GM12892 (cell line): Measurements from ENCODE around the gene LAMA5.

Experiments
- DNase-seq: peaks from one replicate; pipeline ENCODE4 v3.0.0; 2011; ENCODE audit not compliant: insufficient read length
- FAIRE-seq: peaks from 2 replicates; lab custom pipeline; 2011; peaks lifted over from hg19 to GRCh38; lab: Jason Lieb, UNC
- POLR2A ChIP-seq: IDR thresholded peaks from 2 replicates; pipeline ENCODE4 v1.6.1; 2011; ENCODE audit warnings: low read depth, low read length, control low read depth
- POLR2AphosphoS5 ChIP-seq: IDR thresholded peaks from 2 replicates; pipeline ENCODE4 v1.6.1; 2011; ENCODE audit warnings: low read depth, low read length, control low read depth
- TAF1 ChIP-seq: IDR thresholded peaks from 2 replicates; pipeline ENCODE4 v1.6.1; 2011; ENCODE audit warnings: low read depth, mild to moderate bottlenecking, control low read depth, low read length, borderline replicate concordance

The LAMA5 gene

GRCh38 chr20:62402456-62403150 is 35.5 kb upstream of the LAMA5 start:
- FAIRE-seq (no peak), DNase-seq (no peak)
- no peak for TF ChIP-seq POLR2A

GRCh38 chr20:62401331-62401779 is 34.2 kb upstream of the LAMA5 start:
- no peak for DNase-seq
- no peak for TF ChIP-seq TAF1
- TF ChIP-seq POLR2AphosphoS5, result no peak
- TF ChIP-seq POLR2A, result no peak
- no peak for FAIRE-seq

- TF ChIP-seq TAF1 (no peak), POLR2A (no peak), POLR2AphosphoS5 (no peak)
- no peak for FAIRE-seq
- DNase-seq, result no peak
Measured at GRCh38 chr20:62400541-62400940, 33.4 kb upstream of the LAMA5 start.

GRCh38 chr20:62400021-62400420 is 32.9 kb upstream of the LAMA5 start:
- FAIRE-seq (no peak), DNase-seq (no peak)
- TF ChIP-seq POLR2A, result no peak
- no peak for TF ChIP-seq POLR2AphosphoS5
- TF ChIP-seq TAF1, result no peak

- FAIRE-seq (no peak), DNase-seq (no peak)
- no peak for TF ChIP-seq POLR2AphosphoS5
- no peak for TF ChIP-seq POLR2A
Measured at GRCh38 chr20:62398120-62398821, 31.2 kb upstream of the LAMA5 start.

- FAIRE-seq, result no peak
- DNase-seq, result no peak
- TF ChIP-seq POLR2AphosphoS5, result no peak
Measured at GRCh38 chr20:62396367-62397239, 29.5 kb upstream of the LAMA5 start.

GRCh38 chr20:62395311-62396242 is 28.5 kb upstream of the LAMA5 start:
- no peak for TF ChIP-seq TAF1
- TF ChIP-seq POLR2A, result no peak
- no peak for TF ChIP-seq POLR2AphosphoS5
- DNase-seq (no peak), FAIRE-seq (no peak)

- no peak for FAIRE-seq
- DNase-seq, result no peak
- no peak for TF ChIP-seq POLR2A
- no peak for TF ChIP-seq TAF1
- no peak for TF ChIP-seq POLR2AphosphoS5
Measured at GRCh38 chr20:62394248-62395245, 27.4 kb upstream of the LAMA5 start.

GRCh38 chr20:62393830-62394229 is 26.7 kb upstream of the LAMA5 start:
- no peak for FAIRE-seq
- TF ChIP-seq TAF1 (no peak), POLR2A (no peak), POLR2AphosphoS5 (no peak)
- no peak for DNase-seq

GRCh38 chr20:62393335-62393665 is 26.2 kb upstream of the LAMA5 start:
- no peak for TF ChIP-seq POLR2AphosphoS5
- TF ChIP-seq POLR2A, result no peak
- TF ChIP-seq TAF1, result no peak
- FAIRE-seq, result no peak

More at GRCh38 chr20:62393335-62393665, 26.2 kb upstream of the LAMA5 start:
- DNase-seq, result no peak
